Upper lobe of left lung (tissue), 6 donors: ENCODE measurements around the gene SLC25A53. TPM values are rescaled to one million over a fixed set of nuclear protein-coding genes. Genes with fewer than 3 reads are reported as not detected.
A peak's percentile ranks its signal among the peaks of the same experiment; 100 is the strongest.

ENCODE experiments used
- ATAC-seq, 2 donors: fragments of 200-7000 bp; cut with Tn5 transposase; one replicate each; pipeline ENCODE4 v1.9.1; 2022; ENCODE audit warnings: mild to moderate bottlenecking in 2 of 2, moderate library complexity in 2 of 2; ENCODE audit not compliant: low FRiP score in 2 of 2
- DNase-seq, 2 donors: peaks; one replicate each; pipeline ENCODE4 v3.0.0-alpha.2; 2019 to 2020
- H3K27ac ChIP-seq, 4 donors: fragments of 200-600 bp; sonication (generic); one replicate each; pipeline ENCODE4 v1.5.1; 2016 to 2019
- H3K27me3 ChIP-seq, 4 donors: fragments of 200-600 bp; sonication (generic); one replicate each; pipeline ENCODE4 v1.5.1; 2017 to 2019
- H3K36me3 ChIP-seq, 4 donors: fragments of 200-600 bp; sonication (generic); one replicate each; pipeline ENCODE4 v1.5.1; 2016 to 2019
- H3K4me1 ChIP-seq, 4 donors: fragments of 200-600 bp; sonication (generic); one replicate each; pipeline ENCODE4 v1.5.1; 2018 to 2019
- H3K4me3 ChIP-seq, 4 donors: fragments of 200-600 bp; sonication (generic); one replicate each; pipeline ENCODE4 v1.5.1; 2017 to 2019; ENCODE audit warnings: mild to moderate bottlenecking in 2 of 4, moderate library complexity in 1 of 4
- H3K9me3 ChIP-seq, 4 donors: fragments of 200-600 bp; sonication (generic); one replicate each; pipeline ENCODE4 v1.5.1; 2018 to 2019
- CTCF ChIP-seq, 6 experiments: fragments of 450-650 bp in 4 of 6; fragments of 200-600 bp in 2 of 6; sonication (generic) in 2 of 6; IDR thresholded peaks; one replicate each; pipeline ENCODE4 v1.5.1; 2016 to 2019; ENCODE audit warnings: antibody characterized with exemption in 6 of 6
- EP300 ChIP-seq, 4 donors: sonication (generic); formaldehyde crosslinking; IDR thresholded peaks; one replicate each; pipeline ENCODE4 v1.5.1; 2017; ENCODE audit warnings: antibody characterized with exemption in 4 of 4, control low read depth in 2 of 4
- POLR2A ChIP-seq, 4 donors: fragments of 450-650 bp; IDR thresholded peaks; one replicate each; pipeline ENCODE4 v1.5.1; 2016 to 2017; ENCODE audit warnings: antibody characterized with exemption in 4 of 4, mild to moderate bottlenecking in 2 of 4
- POLR2AphosphoS5 ChIP-seq, 2 donors: sonication (generic); formaldehyde crosslinking; IDR thresholded peaks; one replicate each; pipeline ENCODE4 v1.5.1; 2017; ENCODE audit warnings: antibody characterized with exemption in 2 of 2
- WGBS, 2 donors: methylation state at CpG; one replicate each; pipeline ENCODE4 v1.1.5; 2017 to 2018; 5-methylcytosine and 5-hydroxymethylcytosine counted together
- total RNA-seq, 6 donors: library from RNA; depleted of rRNA in 4 of 6; stranded (reverse); fragments of >200 nt in 4 of 6; gene quantifications; one replicate each; pipeline versions ENCODE4 v1.1.0 to v1.2.1, GENCODE V29; 2016 to 2021
- donor health status: DM: no; HTN: no; CAD: no; lungs with moderate emphysema.
- donor health status: DM: no; HTN: yes; CAD: no; lungs with severe emphysema.

Gene SLC25A53
- total RNA-seq, 6 donors from 2014 or later = 2.3 to 13.5 (median 7.6) TPM

DNA sequence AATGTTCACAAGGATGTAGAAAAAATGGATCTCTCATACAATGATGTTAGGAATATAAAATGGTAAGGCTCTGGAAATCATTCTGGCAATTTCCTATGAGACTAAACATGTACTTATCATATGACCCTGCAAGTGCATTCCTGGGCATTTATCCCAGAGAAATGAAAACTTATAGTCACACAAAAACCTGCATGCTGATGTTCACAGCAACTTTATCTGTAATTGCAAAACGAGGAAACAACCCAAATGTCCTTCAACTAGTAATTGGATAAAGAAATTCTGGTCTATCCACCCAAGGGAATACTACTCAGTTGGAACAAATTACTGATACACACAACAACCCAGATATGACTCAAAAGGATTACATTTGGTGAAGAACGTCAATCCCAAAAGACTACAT lies 30.0 kb downstream of the SLC25A53 start:
- DNase-seq (no peak), ATAC-seq (no peak)
- Histone ChIP-seq H3K4me1 (no peaks in the 10 kb centered on the region), H3K27me3 (no peaks in the 10 kb centered on the region), H3K36me3 (peaks cover 0 to 15% (median 0%) of the 10 kb centered on the region in 4 donors), H3K9me3 (no peaks in the 10 kb centered on the region), H3K27ac (no peak overlapping the region), H3K4me3 (no peak overlapping the region)
- TF ChIP-seq POLR2AphosphoS5 (IDR thresholded peaks at IDR 0.05) (no peak), EP300 (IDR thresholded peaks at IDR 0.05) (no peak), POLR2A (IDR thresholded peaks at IDR 0.05) (no peak), CTCF (IDR thresholded peaks at IDR 0.05) (no peak)
- 44 to 74% methylated on average over 2 of the region's 2 CpGs for WGBS, 2 donors

DNA sequence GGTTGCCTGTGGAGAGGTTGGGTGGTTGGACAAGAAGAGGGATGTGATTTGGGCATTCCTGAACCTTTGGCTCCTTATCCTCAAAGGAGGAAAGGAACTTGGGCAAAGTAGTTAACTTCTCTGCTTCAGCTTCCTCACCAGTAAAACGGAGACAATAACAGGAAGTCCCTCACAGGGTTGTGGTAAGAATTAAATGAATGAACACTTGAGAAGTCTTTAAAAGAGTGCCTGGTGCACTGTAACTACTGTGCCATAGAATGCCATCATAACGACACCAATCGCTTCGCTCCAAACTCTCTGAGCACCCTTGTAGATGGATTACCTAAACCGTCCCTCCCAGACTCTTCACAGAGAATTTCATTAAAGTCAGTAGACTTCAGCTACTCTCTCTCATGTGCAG lies 34.0 kb downstream of the SLC25A53 start:
- WGBS, 2 donors = 35 to 57% methylated on average over 4 to 5 of the region's 5 CpGs
- H3K4me3 ChIP-seq = no peak overlapping the region
- DNase-seq = no peak
- no peaks in the 10 kb centered on the region for H3K27me3 ChIP-seq
- TF ChIP-seq CTCF (IDR thresholded peaks at IDR 0.05) (no peak), EP300 (IDR thresholded peaks at IDR 0.05) (no peak), POLR2A (IDR thresholded peaks at IDR 0.05) (no peak), POLR2AphosphoS5 (IDR thresholded peaks at IDR 0.05) (no peak)
- no peaks in the 10 kb centered on the region for H3K4me1 ChIP-seq
- no peak overlapping the region for H3K27ac ChIP-seq
- H3K9me3 ChIP-seq = no peaks in the 10 kb centered on the region
- no peaks in the 10 kb centered on the region for H3K36me3 ChIP-seq
- ATAC-seq = no peak

DNA sequence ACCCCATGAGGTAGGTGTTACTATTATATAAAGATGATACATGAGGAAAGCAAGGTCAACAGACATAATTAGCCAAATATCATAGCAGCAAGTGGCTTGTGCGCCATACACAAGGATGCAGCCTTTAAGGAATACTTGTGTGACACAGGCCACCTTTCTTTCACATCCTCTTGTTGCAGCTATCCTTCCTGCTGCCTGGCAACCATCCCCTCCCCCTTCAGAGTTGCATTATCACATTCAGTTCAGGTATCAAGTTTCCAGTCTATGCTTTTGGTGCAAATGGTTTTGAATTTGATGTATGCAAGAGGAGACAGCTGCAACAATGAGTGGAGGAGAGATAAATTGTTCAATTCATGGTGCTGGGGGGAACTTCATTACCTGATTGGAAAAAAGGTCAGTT lies 38.0 kb downstream of the SLC25A53 start:
- DNase-seq (no peak), ATAC-seq (no peak)
- no peaks in the 10 kb centered on the region for H3K9me3 ChIP-seq
- no peaks in the 10 kb centered on the region for H3K36me3 ChIP-seq
- TF ChIP-seq CTCF (IDR thresholded peaks at IDR 0.05) = no peak
- TF ChIP-seq EP300 (IDR thresholded peaks at IDR 0.05) = no peak
- no peak for TF ChIP-seq POLR2A (IDR thresholded peaks at IDR 0.05)
- no peak for TF ChIP-seq POLR2AphosphoS5 (IDR thresholded peaks at IDR 0.05)
- H3K4me1 ChIP-seq = no peaks in the 10 kb centered on the region
- H3K4me3 ChIP-seq = no peak overlapping the region
- WGBS, 2 donors = 86 to 93% methylated on average over 1 of the region's 1 CpG
- no peak overlapping the region for H3K27ac ChIP-seq
- H3K27me3 ChIP-seq = no peaks in the 10 kb centered on the region

- H3K4me1 ChIP-seq = no peaks in the 10 kb centered on the region
- TF ChIP-seq POLR2AphosphoS5 (IDR thresholded peaks at IDR 0.05) = no peak
- TF ChIP-seq POLR2A (IDR thresholded peaks at IDR 0.05) = no peak
- TF ChIP-seq EP300 (IDR thresholded peaks at IDR 0.05) = no peak
- TF ChIP-seq CTCF (IDR thresholded peaks at IDR 0.05) = no peak
- no peaks in the 10 kb centered on the region for H3K9me3 ChIP-seq
- ATAC-seq = no peak
- no peak for DNase-seq
- H3K4me3 ChIP-seq = no peak overlapping the region
- peaks cover 0 to 5% (median 0%) of the 10 kb centered on the region in 4 donors for H3K27me3 ChIP-seq
- H3K27ac ChIP-seq = no peak overlapping the region
- no peaks in the 10 kb centered on the region for H3K36me3 ChIP-seq
Measured at GRCh38 chrX:104117759-104118158, 39.0 kb downstream of the SLC25A53 start.

DNA sequence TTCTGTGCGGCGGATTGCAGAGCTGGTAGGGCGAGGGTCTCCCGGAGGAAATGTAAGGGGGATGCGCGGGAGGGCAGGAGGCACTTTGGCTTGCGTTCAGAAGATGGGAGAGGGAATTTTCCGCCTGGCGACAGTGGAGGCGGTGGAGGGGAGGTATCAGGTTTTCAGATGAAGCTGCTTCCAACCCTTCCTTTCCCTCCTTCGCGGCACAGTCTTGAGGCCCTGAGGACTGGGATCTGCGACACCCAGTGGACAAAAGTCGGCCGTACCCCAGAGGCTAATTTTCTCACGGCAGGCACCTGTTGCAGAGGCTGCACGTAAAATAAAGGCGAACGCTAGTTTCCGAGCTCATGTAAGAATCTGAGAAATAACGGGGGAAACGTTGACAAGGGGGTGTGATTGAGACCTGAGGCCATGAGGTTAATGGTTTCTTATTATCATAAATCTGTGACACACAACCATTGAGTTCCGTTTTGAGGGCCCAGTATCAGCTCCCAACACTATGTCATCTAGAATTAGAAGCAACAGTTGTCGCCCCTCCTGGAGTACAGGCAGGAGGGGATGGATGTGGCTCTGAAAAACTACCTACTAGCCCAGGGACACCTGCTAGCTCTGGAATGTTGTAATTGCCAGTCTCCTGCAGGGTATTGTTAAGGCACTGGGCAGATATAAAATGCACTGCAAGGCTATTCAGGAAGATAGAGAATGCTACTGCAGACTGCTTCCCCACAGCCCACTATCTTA lies 43.4 kb downstream of the SLC25A53 start:
- TF ChIP-seq EP300 (IDR thresholded peaks at IDR 0.05) (no peak), CTCF (IDR thresholded peaks at IDR 0.05) (peak in 5 of 6 experiments; percentile 29 to 51 (median 37))
- peak in 1 of 2 donors; percentile 33 for DNase-seq
- 31 to 80% methylated on average over 1 to 24 of the region's 24 CpGs for WGBS, 2 donors
- ATAC-seq = peak; percentile 62 to 65
- no peak overlapping the region for H3K27ac ChIP-seq
- no peaks in the 10 kb centered on the region for H3K9me3 ChIP-seq
- H3K36me3 ChIP-seq = no peaks in the 10 kb centered on the region
- no peaks in the 10 kb centered on the region for H3K4me1 ChIP-seq
- H3K27me3 ChIP-seq = peaks cover 0 to 5% (median 0%) of the 10 kb centered on the region in 4 donors
- peak overlapping the region in 3 of 4 donors; percentile 50 to 64 (median 58) for H3K4me3 ChIP-seq
